Measurements from ENCODE around the gene CALML5.

DNA sequence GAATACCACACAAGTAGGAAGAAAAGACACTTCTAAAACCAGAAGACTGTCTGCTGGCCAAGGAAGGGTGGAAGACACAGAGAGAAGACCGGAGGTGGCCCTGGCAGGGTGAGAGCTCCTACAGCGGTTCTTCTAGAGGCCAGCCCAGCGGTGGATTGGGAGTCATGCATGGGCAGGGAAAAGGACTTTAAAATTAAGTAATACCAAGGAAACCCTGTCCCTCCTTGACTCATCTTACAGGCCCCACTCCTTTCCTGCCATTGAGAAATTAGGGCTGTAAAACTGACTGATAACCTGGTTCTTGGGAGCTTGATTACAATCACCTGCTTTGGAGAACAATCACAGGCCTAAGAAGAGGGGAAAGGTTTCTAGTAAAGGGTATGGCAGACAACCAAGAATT is 41.5 kb upstream of the CALML5 start:
- TF ChIP-seq CTCF (IDR thresholded peaks at IDR 0.05) (no peak), EZH2phosphoT487 (IDR thresholded peaks at IDR 0.05) (no peak)

All from neural progenitor cell (in vitro differentiated cells).